OCI-LY3 (cell line): ENCODE data around the gene SH3GL2.

Experiments used
- EZH2phosphoT487 ChIP-seq: fragments of 200-600 bp; shearing (Covaris generic); IDR thresholded peaks from 2 replicates; pipeline ENCODE4 v1.6.1; 2018; ENCODE audit warnings: antibody characterized with exemption, mixed run types, low read depth
- TF ChIP-seq, protein P1 (sequence below): fragments of 200-600, 300-600 bp; sonication (generic); IDR thresholded peaks from 2 replicates; pipeline ENCODE4 v1.5.1; 2014; ENCODE audit warnings: antibody characterized with exemption, low read length, low read depth

DNA sequence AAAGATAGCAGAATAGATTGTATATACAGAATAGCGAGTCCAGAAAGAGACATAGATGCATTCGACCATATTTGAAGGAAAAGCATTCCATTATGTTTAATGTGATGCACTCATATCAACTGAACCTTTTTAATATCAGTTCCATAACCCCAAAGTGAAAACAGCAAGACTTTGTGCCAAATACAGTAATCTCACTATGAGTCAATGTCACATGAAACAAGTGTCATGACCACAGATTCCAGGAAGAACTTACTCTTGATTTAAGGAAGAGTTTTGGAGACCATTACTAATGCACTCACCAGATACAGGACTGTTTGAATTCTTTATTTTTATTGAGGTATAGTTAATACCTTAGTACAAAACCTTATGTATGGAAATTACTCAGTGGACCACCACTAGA, 220.5 kb downstream of the SH3GL2 start:
- TF ChIP-seq, protein P1, sequence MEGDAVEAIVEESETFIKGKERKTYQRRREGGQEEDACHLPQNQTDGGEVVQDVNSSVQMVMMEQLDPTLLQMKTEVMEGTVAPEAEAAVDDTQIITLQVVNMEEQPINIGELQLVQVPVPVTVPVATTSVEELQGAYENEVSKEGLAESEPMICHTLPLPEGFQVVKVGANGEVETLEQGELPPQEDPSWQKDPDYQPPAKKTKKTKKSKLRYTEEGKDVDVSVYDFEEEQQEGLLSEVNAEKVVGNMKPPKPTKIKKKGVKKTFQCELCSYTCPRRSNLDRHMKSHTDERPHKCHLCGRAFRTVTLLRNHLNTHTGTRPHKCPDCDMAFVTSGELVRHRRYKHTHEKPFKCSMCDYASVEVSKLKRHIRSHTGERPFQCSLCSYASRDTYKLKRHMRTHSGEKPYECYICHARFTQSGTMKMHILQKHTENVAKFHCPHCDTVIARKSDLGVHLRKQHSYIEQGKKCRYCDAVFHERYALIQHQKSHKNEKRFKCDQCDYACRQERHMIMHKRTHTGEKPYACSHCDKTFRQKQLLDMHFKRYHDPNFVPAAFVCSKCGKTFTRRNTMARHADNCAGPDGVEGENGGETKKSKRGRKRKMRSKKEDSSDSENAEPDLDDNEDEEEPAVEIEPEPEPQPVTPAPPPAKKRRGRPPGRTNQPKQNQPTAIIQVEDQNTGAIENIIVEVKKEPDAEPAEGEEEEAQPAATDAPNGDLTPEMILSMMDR = no peak
- TF ChIP-seq EZH2phosphoT487 = no peak
